HTR-8/SVneo (cell line): Measurements from ENCODE around the gene SHLD2.
"Not testable (repeated sequence)": the region's sequence is repeated elsewhere in the genome, so short reads cannot be mapped to it uniquely, and the experiment has no call there.

ENCODE experiments used
- DNase-seq: peaks from one replicate; pipeline ENCODE4 v3.0.0; 2011; ENCODE audit warnings: low spot score, mixed read lengths; ENCODE audit not compliant: insufficient read length
- FAIRE-seq: peaks from 2 replicates; lab custom pipeline; 2011; peaks lifted over from hg19 to GRCh38; lab: Jason Lieb, UNC

Gene SHLD2

GRCh38 chr10:87094373-87095235 is at the start of gene SHLD2, which contains the start of gene GLUD1:
SHLD2 (plus strand) TSS chr10:87095206; CDS start chr10:87151355, 56,149 bp downstream.
GLUD1 (minus strand) TSS chr10:87094843; CDS start chr10:87094769, 74 bp downstream.
- FAIRE-seq = peak; percentile 66
- DNase-seq = peak; percentile 85

- FAIRE-seq = no peak
Observed at GRCh38 chr10:87045434-87045938, 49.5 kb upstream of the SHLD2 start.

DNA sequence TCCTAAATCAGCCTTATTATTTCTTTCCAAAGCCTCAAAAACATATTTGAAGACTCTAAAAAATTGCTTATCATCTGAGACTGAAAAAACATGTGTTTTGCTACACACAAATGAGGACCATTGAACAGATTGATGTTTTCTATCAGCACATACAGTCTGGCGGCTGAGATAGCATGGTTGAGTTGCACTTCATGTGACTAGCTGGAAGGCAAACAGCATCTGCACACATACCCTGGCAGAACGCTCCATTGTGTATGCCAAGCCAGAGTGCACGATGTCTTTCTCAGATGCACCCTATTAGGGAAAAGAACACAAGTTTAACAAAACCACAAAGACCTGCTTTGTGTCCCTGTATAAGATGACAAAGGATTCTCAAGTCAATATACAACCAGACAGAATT is 41.9 kb upstream of the SHLD2 start:
- DNase-seq = no peak
- no peak for FAIRE-seq

More at GRCh38 chr10:87045434-87045938, 49.5 kb upstream of the SHLD2 start:
- DNase-seq = no peak

- DNase-seq (no peak), FAIRE-seq (no peak)
Observed at GRCh38 chr10:87053577-87054181, 41.3 kb upstream of the SHLD2 start.

- FAIRE-seq (no peak), DNase-seq (no peak)
Observed at GRCh38 chr10:87054373-87055295, 40.4 kb upstream of the SHLD2 start.

DNA sequence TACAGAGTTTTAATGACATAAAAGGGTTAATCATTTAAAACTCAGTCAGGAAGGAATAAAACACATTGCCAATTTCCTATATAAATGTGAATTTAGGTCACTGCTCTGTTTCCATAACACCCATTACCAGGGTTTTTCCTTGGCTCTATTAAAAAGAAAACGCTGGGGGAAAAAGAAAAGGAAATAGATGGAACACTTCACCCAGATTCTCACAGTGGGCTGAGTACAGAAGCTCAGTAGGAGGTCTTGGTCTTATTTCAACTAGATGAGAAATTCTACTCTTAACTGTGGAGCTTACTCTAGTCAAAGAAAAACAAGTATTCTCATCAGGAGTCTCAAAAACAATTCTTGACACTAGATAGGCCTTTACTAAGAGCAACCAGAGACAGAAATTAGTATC is 36.8 kb upstream of the SHLD2 start:
- FAIRE-seq = no peak
- DNase-seq = no peak

DNA sequence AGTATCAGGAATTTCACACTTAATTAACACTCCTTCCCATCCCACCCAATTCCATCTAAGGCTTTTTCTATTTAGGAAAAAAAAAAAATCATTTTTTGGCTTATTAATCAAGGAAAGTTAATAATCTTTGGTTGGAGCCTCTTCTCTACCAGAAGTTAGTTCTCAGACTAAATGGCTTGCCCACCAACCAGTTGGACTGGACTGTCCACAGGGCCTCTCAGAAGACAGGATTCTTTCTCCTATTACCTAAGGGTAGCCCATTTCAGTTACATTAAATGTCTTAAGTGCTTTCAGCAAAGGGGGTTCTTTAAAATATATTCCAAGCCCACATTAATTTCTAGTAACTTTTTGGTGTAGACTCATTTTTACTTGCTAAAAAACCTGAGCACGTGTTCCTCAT is 35.6 kb upstream of the SHLD2 start:
- DNase-seq = no peak
- FAIRE-seq = no peak

GRCh38 chr10:87060280-87060928 is 34.6 kb upstream of the SHLD2 start:
- FAIRE-seq (no peak), DNase-seq (no peak)

DNA sequence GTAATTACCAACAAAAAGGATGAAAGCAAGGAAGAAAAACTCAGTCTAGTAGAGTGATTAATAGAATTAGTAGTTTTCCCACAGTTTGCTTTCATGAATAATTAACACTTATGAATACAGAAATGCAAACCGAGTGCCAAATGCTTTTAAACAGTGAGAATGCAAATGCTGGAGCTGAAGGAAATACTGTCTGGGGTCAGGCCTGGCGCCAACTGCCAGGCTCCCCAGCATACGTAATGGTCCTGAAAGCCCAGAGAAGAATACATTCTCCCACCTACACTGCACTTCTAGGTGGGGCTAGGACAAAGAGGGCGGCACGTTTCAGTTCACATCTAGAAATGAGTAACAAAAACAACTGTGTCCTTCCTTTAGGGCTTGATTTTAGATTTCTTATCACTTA is 30.4 kb upstream of the SHLD2 start:
- DNase-seq (no peak), FAIRE-seq (no peak)

- FAIRE-seq = no peak
- no peak for DNase-seq
Observed at GRCh38 chr10:87066178-87066577, 28.8 kb upstream of the SHLD2 start.

DNA sequence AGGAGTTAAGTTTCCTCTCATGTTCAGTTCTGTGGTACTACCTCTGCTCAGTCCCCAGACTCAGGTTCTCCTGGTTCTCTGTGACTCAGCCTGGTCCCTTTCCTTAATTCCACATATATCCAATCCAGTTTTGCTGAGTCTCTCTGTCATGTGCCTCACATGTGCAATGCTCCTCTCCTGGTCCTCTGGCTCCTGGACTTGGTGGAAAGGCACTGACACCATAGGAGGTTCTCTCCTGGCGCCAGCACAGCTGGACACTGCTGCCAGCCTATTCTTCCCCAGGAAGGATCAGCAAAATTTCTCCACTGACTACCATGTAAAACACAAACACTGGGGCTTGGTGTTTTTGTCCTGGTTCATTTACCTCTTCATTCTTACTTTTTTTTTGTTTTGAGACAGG is 28.1 kb upstream of the SHLD2 start:
- DNase-seq (no peak), FAIRE-seq (no peak)

DNA sequence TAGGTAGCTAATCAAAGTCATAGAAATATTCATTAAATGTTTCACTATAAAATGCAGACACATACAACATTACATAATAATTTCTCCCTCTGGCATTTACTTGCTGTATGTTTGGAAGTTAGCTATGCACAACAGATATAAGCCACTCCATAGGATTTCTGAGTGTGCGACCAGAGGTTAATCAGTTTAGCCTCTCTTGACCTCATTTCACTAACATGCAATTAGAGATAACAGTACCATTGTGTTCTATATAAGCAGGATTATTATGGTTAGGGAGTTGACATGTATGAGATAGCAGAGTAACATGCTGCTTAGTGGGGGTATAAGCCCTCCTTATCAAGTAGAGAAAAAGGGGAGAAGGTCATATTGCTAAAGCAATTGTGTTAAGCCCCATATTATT is 26.7 kb upstream of the SHLD2 start:
- no peak for DNase-seq
- FAIRE-seq = no peak

DNA sequence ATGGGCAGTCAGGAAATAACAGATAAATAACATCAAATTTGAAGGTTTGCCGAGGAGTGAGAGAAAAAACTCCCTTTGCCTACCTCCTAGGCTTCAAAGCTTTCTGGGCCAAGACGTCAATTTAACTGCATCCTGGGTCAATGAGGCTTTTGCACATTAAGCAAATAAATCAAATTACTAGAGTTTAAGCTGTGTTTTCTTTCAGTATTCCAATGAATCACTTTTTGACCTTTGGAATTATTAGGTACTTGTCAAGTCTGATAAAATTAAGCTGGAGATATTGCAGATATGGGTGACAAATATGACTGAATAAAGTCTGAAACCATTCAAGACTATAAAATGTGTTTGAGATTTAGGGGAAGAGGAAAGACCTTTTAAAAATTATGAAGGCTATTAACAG is 22.6 kb upstream of the SHLD2 start:
- DNase-seq (no peak), FAIRE-seq (no peak)

- FAIRE-seq, DNase-seq: not testable (repeated sequence)
Observed at GRCh38 chr10:87076421-87076820, 18.6 kb upstream of the SHLD2 start.

DNA sequence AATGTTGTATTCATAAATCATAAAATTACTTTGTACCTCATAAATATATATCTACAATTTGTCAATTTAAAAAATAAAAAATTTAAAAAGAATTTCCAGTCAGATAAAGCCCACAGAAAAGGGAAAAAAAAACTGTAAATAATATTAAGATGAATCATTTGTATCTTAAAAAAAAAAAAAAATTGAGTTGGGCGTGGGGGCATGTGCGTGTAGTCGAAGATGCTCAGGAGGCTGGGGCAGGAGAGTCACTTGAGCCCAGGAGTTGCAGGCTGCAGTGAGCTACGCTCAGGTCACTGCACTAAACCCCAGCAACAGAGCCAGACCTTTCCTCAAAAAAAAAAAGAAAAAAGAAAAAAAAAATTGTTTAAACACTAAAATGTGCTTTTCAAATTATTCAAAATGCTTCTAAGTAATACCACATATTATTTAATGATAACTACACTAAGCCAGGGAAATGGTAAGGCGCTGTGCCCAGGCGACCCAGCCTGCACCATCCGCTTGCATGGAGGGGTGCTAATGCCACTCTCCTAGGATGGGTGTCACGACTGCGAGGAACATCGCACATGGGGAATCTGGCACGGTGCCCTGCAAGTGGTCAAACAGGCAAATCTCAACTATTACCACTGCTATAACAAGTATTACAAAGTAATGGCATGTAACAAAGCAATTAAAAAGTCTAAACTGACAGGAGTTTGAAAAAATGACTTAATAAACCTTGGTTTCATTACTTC is 15.7 kb upstream of the SHLD2 start:
- no peak for FAIRE-seq

DNA sequence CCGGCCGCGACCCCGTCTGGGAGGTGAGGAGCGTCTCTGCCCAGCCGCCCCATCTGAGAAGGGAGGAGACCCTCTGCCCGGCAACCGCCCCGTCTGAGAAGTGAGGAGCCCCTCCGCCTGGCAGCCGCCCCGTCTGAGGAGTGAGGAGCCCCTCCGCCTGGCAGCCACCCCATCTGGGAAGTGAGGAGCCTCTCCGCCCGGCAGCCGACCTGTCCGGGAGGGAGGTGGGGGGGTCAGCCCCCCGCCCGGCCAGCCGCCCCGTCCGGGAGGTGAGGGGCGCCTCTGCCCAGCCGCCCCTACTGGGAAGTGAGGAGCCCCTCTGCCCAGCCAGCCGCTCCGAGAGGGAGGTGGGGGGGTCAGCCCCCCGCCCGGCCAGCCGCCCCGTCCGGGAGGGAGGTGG is 14.4 kb upstream of the SHLD2 start:
- DNase-seq, FAIRE-seq: not testable (repeated sequence)

More for the DNA sequence above, 15.7 kb upstream of the SHLD2 start:
- no peak for DNase-seq

DNA sequence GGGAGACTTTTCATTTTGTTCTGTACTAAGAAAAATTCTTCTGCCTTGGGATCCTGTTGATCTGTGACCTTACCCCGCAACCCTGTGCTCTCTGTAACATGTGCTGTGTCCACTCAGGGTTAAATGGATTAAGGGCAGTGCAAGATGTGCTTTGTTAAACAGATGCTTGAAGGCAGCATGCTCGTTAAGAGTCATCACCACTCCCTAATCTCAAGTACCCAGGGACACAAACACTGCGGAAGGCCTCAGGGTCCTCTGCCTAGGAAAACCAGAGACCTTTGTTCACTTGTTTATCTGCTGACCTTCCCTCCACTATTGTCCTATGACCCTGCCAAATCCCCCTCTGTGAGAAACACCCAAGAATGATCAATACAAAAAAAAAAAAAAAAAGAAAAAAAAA is 13.4 kb upstream of the SHLD2 start:
- not testable (repeated sequence) for DNase-seq, FAIRE-seq

DNA sequence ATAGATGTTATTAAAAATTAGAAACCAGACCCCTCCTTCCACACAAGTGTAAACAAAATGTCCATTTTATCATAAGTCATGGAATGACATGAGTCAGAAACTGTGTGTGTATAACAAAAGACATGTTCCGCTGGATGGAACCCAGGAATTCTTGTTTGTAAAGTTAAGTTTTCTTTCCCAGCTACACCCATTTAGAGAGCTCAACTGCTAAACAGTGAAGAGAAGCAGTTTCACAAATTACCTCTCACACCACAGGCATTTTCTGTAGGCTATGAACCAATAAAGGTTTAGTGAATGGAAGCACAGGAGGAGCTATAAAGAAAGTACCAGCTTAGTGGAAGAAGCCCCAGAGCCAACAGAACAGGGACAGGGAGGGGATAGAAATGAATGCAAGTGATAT is 12.8 kb upstream of the SHLD2 start:
- DNase-seq, FAIRE-seq: not testable (repeated sequence)
